ENCODE data around the gene PPFIBP2.

DNA sequence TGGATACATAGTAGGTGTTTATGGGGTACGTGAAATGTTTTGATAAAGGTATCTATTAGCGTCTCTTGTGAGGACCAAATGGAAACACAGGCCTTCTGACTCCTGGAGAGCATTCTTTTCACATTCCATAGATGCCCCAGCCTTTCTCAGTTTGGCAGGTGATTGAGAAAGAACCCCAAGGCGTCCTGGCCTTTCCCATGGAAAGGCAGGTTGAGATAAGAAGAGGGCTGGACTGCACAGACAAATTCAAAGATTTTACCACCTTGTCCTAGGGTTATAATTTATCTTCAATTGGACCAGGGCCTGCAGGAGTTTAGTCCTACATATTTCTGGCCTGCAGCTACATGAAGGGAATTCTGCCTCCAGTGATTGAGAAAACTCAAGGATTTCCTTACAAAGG is 29.2 kb upstream of the PPFIBP2 start:
- no peak for TF ChIP-seq CTCF (IDR thresholded peaks at IDR 0.05)
- TF ChIP-seq POLR2A (IDR thresholded peaks at IDR 0.05): no peak
